GM12878 (cell line): Measurements from ENCODE around the gene VPS8. TPM values are rescaled to one million over a fixed set of nuclear protein-coding genes. Genes with fewer than 3 reads are reported as not detected.

Experiments
- ATAC-seq: fragments of 200-7000 bp; cut with Tn5 transposase; 3 replicates; pipeline ENCODE4 v1.9.1; 2020; ENCODE audit warnings: mild to moderate bottlenecking, moderate library complexity
- BruUV-seq: library from RNA; stranded (reverse); fragments of 400-500 nt; replicated peaks from 2 replicates; lab custom pipeline; 2021; lab: Mats Ljungman, UMichigan
- CTCF ChIA-PET: fragments of 300-600 bp; sonication (Branson Sonifier 250); formaldehyde crosslinking; extraction: SDS; loops from one replicate; lab custom pipeline; 2021; ENCODE audit warnings: inconsistent platforms; lab: Yijun Ruan, JAX
- POLR2A ChIA-PET: fragments of 350-600 bp; formaldehyde crosslinking; extraction: SDS; loops from one replicate; lab custom pipeline; 2021; ENCODE audit warnings: inconsistent platforms; lab: Charles Lee
- RAD21 ChIA-PET: fragments of 300-600 bp; sonication (Branson Sonifier 250); formaldehyde crosslinking; loops from one replicate; lab custom pipeline; 2023; ENCODE audit warnings: antibody characterized with exemption; ENCODE audit not compliant: unreplicated experiment; lab: Charles Lee
- SMC1A ChIA-PET: fragments of 300-600 bp; sonication (Branson Sonifier 250); formaldehyde crosslinking; loops from one replicate; lab custom pipeline; 2023; ENCODE audit not compliant: unreplicated experiment, uncharacterized antibody; lab: Charles Lee
- DNase-seq: peaks from one replicate; pipeline ENCODE4 v3.0.0-alpha.2; 2011; ENCODE audit warnings: low read depth, low spot score
- FAIRE-seq: peaks from 3 replicates; lab custom pipeline; 2011; peaks lifted over from hg19 to GRCh38; lab: Jason Lieb, UNC
- H2AFZ ChIP-seq: 2 replicates; pipeline ENCODE4 v1.6.0; 2011; ENCODE audit warnings: low read depth, low read length, control low read depth; ENCODE audit not compliant: control insufficient read depth
- H3K27ac ChIP-seq: 2 replicates; pipeline ENCODE4 v1.5.1; 2011; ENCODE audit warnings: control low read depth; ENCODE audit not compliant: control insufficient read depth, insufficient read depth
- H3K27me3 ChIP-seq, 2 experiments: replicated peaks in 1 of 2; 2 replicates each; pipeline versions ENCODE4 v1.6.0 to v1.6.1; 2011; ENCODE audit warnings: low read length in 1 of 2; ENCODE audit not compliant: control insufficient read depth in 2 of 2, insufficient read depth in 2 of 2
- H3K36me3 ChIP-seq, 2 experiments: 2 replicates each; pipeline ENCODE4 v1.5.1; 2011; ENCODE audit warnings: low read length in 1 of 2; ENCODE audit not compliant: control insufficient read depth in 2 of 2, insufficient read depth in 2 of 2
- H3K4me1 ChIP-seq: 2 replicates; pipeline ENCODE4 v1.6.1; 2011; ENCODE audit warnings: mild to moderate bottlenecking, low read length, moderate library complexity, mixed read lengths; ENCODE audit not compliant: control insufficient read depth, insufficient read depth
- H3K4me2 ChIP-seq: 2 replicates; pipeline ENCODE4 v1.6.0; 2011; ENCODE audit warnings: control low read depth; ENCODE audit not compliant: control insufficient read depth, insufficient read depth
- H3K4me3 ChIP-seq: fragments of 200-600 bp; sonication (generic); 2 replicates; pipeline ENCODE4 v1.5.1; 2016
- H3K79me2 ChIP-seq: 2 replicates; pipeline ENCODE4 v1.6.0; 2011; ENCODE audit warnings: low read length; ENCODE audit not compliant: control insufficient read depth, insufficient read depth
- H3K9ac ChIP-seq: 2 replicates; pipeline ENCODE4 v1.8.0; 2011; ENCODE audit warnings: low read length, control low read depth, mixed read lengths; ENCODE audit not compliant: control insufficient read depth, insufficient read depth
- H3K9me3 ChIP-seq: replicated peaks from 3 replicates; pipeline ENCODE4 v1.5.1; 2011; ENCODE audit warnings: mild to moderate bottlenecking, low read length; ENCODE audit not compliant: control insufficient read depth, insufficient read depth
- H4K20me1 ChIP-seq: 2 replicates; pipeline ENCODE4 v1.6.0; 2011; ENCODE audit not compliant: control insufficient read depth, insufficient read depth
- CEBPZ ChIP-seq: fragments of 150-350 bp; IDR thresholded peaks from 2 replicates; pipeline ENCODE4 v1.6.1; 2016; ENCODE audit warnings: low read depth, low read length
- CHD4 ChIP-seq: fragments of 200-600 bp; sonication (generic); IDR thresholded peaks from 2 replicates; pipeline ENCODE4 v1.6.1; 2016; ENCODE audit warnings: mild to moderate bottlenecking
- MXI1 ChIP-seq: fragments of 150-350 bp; IDR thresholded peaks from 2 replicates; pipeline ENCODE4 v1.6.1; 2011; ENCODE audit warnings: low read depth, mild to moderate bottlenecking, inconsistent platforms, low read length, improper control_type of control experiment
- RAD21 ChIP-seq: IDR thresholded peaks from 2 replicates; pipeline ENCODE4 v1.6.1; 2011; ENCODE audit warnings: mild to moderate bottlenecking, low read depth, low read length, moderate library complexity; ENCODE audit not compliant: insufficient read depth
- RFX5 ChIP-seq: IDR thresholded peaks from 2 replicates; pipeline ENCODE4 v1.6.1; 2011; ENCODE audit warnings: low read depth, low read length, improper control_type of control experiment
- ZNF384 ChIP-seq: IDR thresholded peaks from 2 replicates; pipeline ENCODE4 v1.6.1; 2012; ENCODE audit warnings: low read depth, mild to moderate bottlenecking, low read length, improper control_type of control experiment, borderline replicate concordance
- WGBS: methylation state at CpG from one replicate; pipeline ENCODE4 v1.1.6; 2016; ENCODE audit warnings: low lambda C conversion rate; ENCODE audit not compliant: insufficient replicate concordance, insufficient coverage; ENCODE audit errors: missing lambda C conversion rate; 5-methylcytosine and 5-hydroxymethylcytosine counted together
- in situ Hi-C: fragments of 300-500 bp; cut with MboI; formaldehyde crosslinking; loops from 9 replicates; pipeline ENCODE4 v1.14.3; 2018; ENCODE audit warnings: mixed read lengths
- intact Hi-C: fragments of 100-400 bp; cut with micrococcal nuclease; formaldehyde crosslinking; loops from one replicate; pipeline ENCODE4 v1.14.2; 2022; ENCODE audit not compliant: unreplicated experiment
- polyA plus RNA-seq, 11 experiments: library from polyadenylated mRNA; depleted of rRNA in 4 of 11; unstranded in 6 of 11; stranded (reverse) in 5 of 11; fragments of >200 nt; fragmentation: Nextera tagmentation in 4 of 11; fragmentation: Illumina TruSeq in 1 of 11; extraction: Ambion mirVana in 4 of 11; extraction: Trizol in 1 of 11; gene quantifications; 1 replicate in 1 of 11; 2 replicates in 10 of 11; pipeline versions ENCODE4 v1.2.1 to v1.2.3, GENCODE V29; 2011 to 2016; ENCODE audit warnings: inconsistent platforms in 2 of 11, missing spikeins in 2 of 11, low read depth in 1 of 11
- total RNA-seq, 4 experiments: library from RNA; depleted of rRNA in 3 of 4; stranded (reverse); fragments of >200 nt in 3 of 4; fragmentation: Illumina TruSeq in 1 of 4; extraction: Trizol in 1 of 4; gene quantifications; 2 replicates each; pipeline versions ENCODE4 v1.2.1 to v1.2.3, GENCODE V29; 2013 to 2021

VPS8 gene
- total and polyA plus RNA-seq, 10 of the 15 experiments (the other 5 are each of a cell fraction or from before 2014, with no cell fraction given), result 8.9 to 34.7 (median 20.9) TPM

GRCh38 chr3:185084402-185084801, 272.4 kb downstream of the VPS8 start (continued):
- no peak for TF ChIP-seq CEBPZ
- no peak for TF ChIP-seq RFX5
- no peak for TF ChIP-seq CHD4
- TF ChIP-seq ZNF384, result no peak

- TF ChIP-seq MXI1 (no peak), RAD21 (peak; percentile 13; the same call in 1 of the 2 replicates)
- ATAC-seq (no peak), FAIRE-seq (no peak), DNase-seq (no peak)
- ChIA-PET POLR2A (no interaction called here), CTCF (interaction anchor here (1.2 to 1.4 kb wide), 2 partner anchors 91 to 93 kb away, joined by 3 to 4 read pairs; no protein-coding TSS in a partner anchor), RAD21 (interaction anchor here (1.2 kb wide), 1 partner anchor 94 kb away, joined by 3 read pairs; no protein-coding TSS in a partner anchor), SMC1A (no interaction called here)
- Histone ChIP-seq H3K27ac (no peak overlapping the region), H3K4me3 (no peak overlapping the region), H3K79me2 (no peaks in the 10 kb centered on the region), H3K9ac (no peak overlapping the region), H3K4me2 (no peak overlapping the region), H4K20me1 (no peaks in the 10 kb centered on the region), H3K9me3 (no peaks in the 10 kb centered on the region), H3K4me1 (no peaks in the 10 kb centered on the region), H2AFZ (no peak overlapping the region), H3K36me3 (no peaks in the 10 kb centered on the region), H3K27me3 (peaks cover 0 to 2% of the 10 kb centered on the region in 2 experiments; a peak in 1 of 4 replicates)
- intact Hi-C loops (no loop called here), in situ Hi-C loops (no loop called here)
- WGBS, result 27% methylated on average over 5 of the region's 5 CpGs
- no TSS peak for BruUV-seq
Observed at GRCh38 chr3:185084901-185085300, 272.9 kb downstream of the VPS8 start.
